Measurements from ENCODE around the gene ITPKB.

The ITPKB gene

GRCh38 chr1:226635456-226635941, 103.6 kb downstream of the ITPKB start:
- Mint-ChIP-seq H3K4me3 (peak overlapping the region; percentile 19), H3K36me3 (peaks cover 84% of the 10 kb centered on the region), H3K4me1 (peaks cover 83% of the 10 kb centered on the region)

GRCh38 chr1:226634611-226635246, 104.4 kb downstream of the ITPKB start:
- H3K9me3 Mint-ChIP-seq = no peaks in the 10 kb centered on the region
- no peaks in the 10 kb centered on the region for H3K27me3 Mint-ChIP-seq
- no peak for ATAC-seq
- peak overlapping the region; percentile 19 for H3K4me3 Mint-ChIP-seq
- peaks cover 84% of the 10 kb centered on the region for H3K36me3 Mint-ChIP-seq
- H3K27ac Mint-ChIP-seq = peak overlapping the region; percentile 92
- H3K4me1 Mint-ChIP-seq = peaks cover 83% of the 10 kb centered on the region

More at GRCh38 chr1:226635456-226635941, 103.6 kb downstream of the ITPKB start:
- H3K9me3 Mint-ChIP-seq = no peaks in the 10 kb centered on the region
- ATAC-seq = no peak
- peak overlapping the region; percentile 92 for H3K27ac Mint-ChIP-seq
- no peaks in the 10 kb centered on the region for H3K27me3 Mint-ChIP-seq

- Mint-ChIP-seq H3K4me3 (no peak overlapping the region), H3K4me1 (peaks cover 78% of the 10 kb centered on the region), H3K27ac (peak overlapping the region; percentile 92), H3K9me3 (no peaks in the 10 kb centered on the region), H3K36me3 (peaks cover 84% of the 10 kb centered on the region), H3K27me3 (no peaks in the 10 kb centered on the region)
- ATAC-seq = peak; percentile 86
These were observed 104.9 kb downstream of the ITPKB start for GRCh38 chr1:226634166-226634588.

- H3K4me3 Mint-ChIP-seq = no peak overlapping the region
- H3K36me3 Mint-ChIP-seq = peaks cover 81% of the 10 kb centered on the region
- peaks cover 78% of the 10 kb centered on the region for H3K4me1 Mint-ChIP-seq
- no peaks in the 10 kb centered on the region for H3K9me3 Mint-ChIP-seq
- peak overlapping the region; percentile 92 for H3K27ac Mint-ChIP-seq
- ATAC-seq = peak; percentile 46
- no peaks in the 10 kb centered on the region for H3K27me3 Mint-ChIP-seq
These were observed 105.4 kb downstream of the ITPKB start for GRCh38 chr1:226633541-226634165.

- peaks cover 80% of the 10 kb centered on the region for H3K4me1 Mint-ChIP-seq
- ATAC-seq = peak; percentile 77
- peaks cover 80% of the 10 kb centered on the region for H3K36me3 Mint-ChIP-seq
These were observed 106.1 kb downstream of the ITPKB start for GRCh38 chr1:226632922-226633351.

GRCh38 chr1:226632169-226632879, 106.8 kb downstream of the ITPKB start:
- Mint-ChIP-seq H3K4me1 (peaks cover 80% of the 10 kb centered on the region), H3K9me3 (peaks cover 4% of the 10 kb centered on the region), H3K36me3 (peaks cover 80% of the 10 kb centered on the region), H3K27ac (peak overlapping the region; percentile 92), H3K27me3 (no peaks in the 10 kb centered on the region), H3K4me3 (peak overlapping the region; percentile 5)
- ATAC-seq = no peak

More at GRCh38 chr1:226632922-226633351, 106.1 kb downstream of the ITPKB start:
- peaks cover under 1% of the 10 kb centered on the region for H3K9me3 Mint-ChIP-seq
- H3K4me3 Mint-ChIP-seq = peak overlapping the region; percentile 5
- H3K27ac Mint-ChIP-seq = peak overlapping the region; percentile 92
- no peaks in the 10 kb centered on the region for H3K27me3 Mint-ChIP-seq

- H3K9me3 Mint-ChIP-seq = peaks cover 7% of the 10 kb centered on the region
- peaks cover 78% of the 10 kb centered on the region for H3K36me3 Mint-ChIP-seq
- H3K4me3 Mint-ChIP-seq = no peak overlapping the region
- ATAC-seq = no peak
- peak overlapping the region; percentile 92 for H3K27ac Mint-ChIP-seq
- H3K27me3 Mint-ChIP-seq = no peaks in the 10 kb centered on the region
- H3K4me1 Mint-ChIP-seq = peaks cover 80% of the 10 kb centered on the region
These were observed 107.7 kb downstream of the ITPKB start for GRCh38 chr1:226631229-226632000.

- Mint-ChIP-seq H3K9me3 (peaks cover 7% of the 10 kb centered on the region), H3K36me3 (peaks cover 72% of the 10 kb centered on the region), H3K27ac (peak overlapping the region; percentile 92), H3K27me3 (no peaks in the 10 kb centered on the region), H3K4me3 (peak overlapping the region; percentile 2), H3K4me1 (peaks cover 82% of the 10 kb centered on the region)
- ATAC-seq = no peak
These were observed 108.5 kb downstream of the ITPKB start for GRCh38 chr1:226630592-226630991.

- peak overlapping the region; percentile 92 for H3K27ac Mint-ChIP-seq
- no peak for ATAC-seq
These were observed 109.1 kb downstream of the ITPKB start for GRCh38 chr1:226629896-226630550.

GRCh38 chr1:226629210-226629895, 109.7 kb downstream of the ITPKB start:
- H3K4me1 Mint-ChIP-seq = peaks cover 74% of the 10 kb centered on the region
- H3K4me3 Mint-ChIP-seq = no peak overlapping the region
- peak overlapping the region; percentile 92 for H3K27ac Mint-ChIP-seq
- no peak for ATAC-seq
- H3K9me3 Mint-ChIP-seq = peaks cover 7% of the 10 kb centered on the region
- no peaks in the 10 kb centered on the region for H3K27me3 Mint-ChIP-seq
- H3K36me3 Mint-ChIP-seq = peaks cover 60% of the 10 kb centered on the region

More at GRCh38 chr1:226629896-226630550, 109.1 kb downstream of the ITPKB start:
- no peak overlapping the region for H3K4me3 Mint-ChIP-seq
- H3K36me3 Mint-ChIP-seq = peaks cover 66% of the 10 kb centered on the region
- peaks cover 81% of the 10 kb centered on the region for H3K4me1 Mint-ChIP-seq
- H3K27me3 Mint-ChIP-seq = no peaks in the 10 kb centered on the region
- H3K9me3 Mint-ChIP-seq = peaks cover 7% of the 10 kb centered on the region

- Mint-ChIP-seq H3K9me3 (peaks cover 7% of the 10 kb centered on the region), H3K27me3 (no peaks in the 10 kb centered on the region), H3K4me3 (no peak overlapping the region), H3K27ac (peak overlapping the region; percentile 92), H3K36me3 (peaks cover 57% of the 10 kb centered on the region), H3K4me1 (peaks cover 67% of the 10 kb centered on the region)
- no peak for ATAC-seq
These were observed 110.4 kb downstream of the ITPKB start for GRCh38 chr1:226628612-226629155.

- Mint-ChIP-seq H3K36me3 (peaks cover 54% of the 10 kb centered on the region), H3K4me1 (peaks cover 61% of the 10 kb centered on the region), H3K9me3 (peaks cover 7% of the 10 kb centered on the region), H3K27ac (peak overlapping the region; percentile 64), H3K27me3 (no peaks in the 10 kb centered on the region), H3K4me3 (no peak overlapping the region)
- peak; percentile 38 for ATAC-seq
These were observed 111.0 kb downstream of the ITPKB start for GRCh38 chr1:226627924-226628611.

- ATAC-seq = no peak
- Mint-ChIP-seq H3K27ac (peak overlapping the region; percentile 64), H3K4me3 (no peak overlapping the region), H3K27me3 (no peaks in the 10 kb centered on the region), H3K9me3 (peaks cover 9% of the 10 kb centered on the region), H3K4me1 (peaks cover 52% of the 10 kb centered on the region), H3K36me3 (peaks cover 46% of the 10 kb centered on the region)
These were observed 111.9 kb downstream of the ITPKB start for GRCh38 chr1:226627050-226627755.

Measured in stimulated activated memory B cell treated with anti-CD40 and anti-IgM and Interleukin-4, amounts not matched to agents 10 μg/mL and 1 μg/mL and 100 μg/mL, for 72 hours (primary cell).